Measurements from ENCODE around the gene CEP20. TPM values are rescaled to one million over a fixed set of nuclear protein-coding genes. Genes with fewer than 3 reads are reported as not detected.
"Not testable (repeated sequence)": the region's sequence is repeated elsewhere in the genome, so short reads cannot be mapped to it uniquely, and the experiment has no call there.

Gene CEP20, protein sequence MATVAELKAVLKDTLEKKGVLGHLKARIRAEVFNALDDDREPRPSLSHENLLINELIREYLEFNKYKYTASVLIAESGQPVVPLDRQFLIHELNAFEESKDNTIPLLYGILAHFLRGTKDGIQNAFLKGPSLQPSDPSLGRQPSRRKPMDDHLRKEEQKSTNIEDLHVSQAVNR
- total RNA-seq = 10 to 100 TPM; 13.5 to 33.0 (median 17.4) TPM

DNA sequence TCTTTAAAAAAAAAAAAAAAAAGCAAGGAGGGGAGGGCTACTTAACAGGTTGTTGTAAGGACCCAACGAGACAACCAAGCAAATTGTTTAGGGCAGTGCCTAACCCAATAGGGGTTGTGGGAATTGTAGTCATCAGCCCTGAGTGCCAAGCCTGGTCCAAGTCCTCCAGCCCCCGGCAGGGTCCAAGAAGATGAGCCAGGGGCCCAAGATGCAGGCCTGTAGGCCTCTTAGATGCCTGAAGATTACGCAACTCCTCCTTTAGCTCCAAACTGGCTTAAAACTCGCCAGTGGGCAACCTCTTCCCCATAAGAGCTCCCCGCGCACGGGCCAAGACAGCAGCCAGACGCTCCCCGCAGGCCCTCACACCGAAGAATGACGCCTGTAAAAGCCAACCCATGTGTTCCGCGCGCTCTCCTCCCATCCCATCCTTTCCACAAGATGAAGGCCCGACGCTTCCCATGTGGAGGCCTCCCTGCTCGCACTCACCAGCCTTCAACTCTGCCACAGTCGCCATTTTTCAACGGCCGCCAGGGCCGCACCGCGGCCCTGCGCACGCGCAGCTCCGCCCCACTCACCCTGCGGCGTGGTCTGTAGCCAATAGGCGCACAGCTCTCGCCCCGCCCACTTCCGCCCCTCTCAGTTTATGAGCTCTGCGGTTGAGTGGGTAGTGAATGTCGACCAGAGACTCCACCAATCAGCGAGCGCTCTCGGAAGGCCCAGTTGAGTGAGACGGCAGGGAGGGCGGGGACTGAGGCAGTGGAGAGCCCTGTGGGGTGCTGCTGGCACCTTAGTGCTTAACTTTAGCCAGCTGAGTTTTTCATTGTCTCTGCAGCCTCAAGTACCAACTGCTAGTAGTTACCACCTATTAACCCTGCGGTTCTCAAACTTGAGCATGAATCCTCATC, at the start of gene CEP20:
TSS of gene CEP20 (minus strand) at position 532 of the 905 bp plus-strand sequence. CDS start at position 514, 18 bp downstream.
- DNase-seq = peak; percentile 100
- H3K27me3 ChIP-seq = no peaks in the 10 kb centered on the region
- H3K9me3 ChIP-seq = no peaks in the 10 kb centered on the region
- peaks cover 0 to 4% (median 0%) of the 10 kb centered on the region in 3 donors for H3K36me3 ChIP-seq
- peaks cover 0 to 24% (median 3%) of the 10 kb centered on the region in 4 donors for H3K4me1 ChIP-seq
- TF ChIP-seq, protein P1, sequence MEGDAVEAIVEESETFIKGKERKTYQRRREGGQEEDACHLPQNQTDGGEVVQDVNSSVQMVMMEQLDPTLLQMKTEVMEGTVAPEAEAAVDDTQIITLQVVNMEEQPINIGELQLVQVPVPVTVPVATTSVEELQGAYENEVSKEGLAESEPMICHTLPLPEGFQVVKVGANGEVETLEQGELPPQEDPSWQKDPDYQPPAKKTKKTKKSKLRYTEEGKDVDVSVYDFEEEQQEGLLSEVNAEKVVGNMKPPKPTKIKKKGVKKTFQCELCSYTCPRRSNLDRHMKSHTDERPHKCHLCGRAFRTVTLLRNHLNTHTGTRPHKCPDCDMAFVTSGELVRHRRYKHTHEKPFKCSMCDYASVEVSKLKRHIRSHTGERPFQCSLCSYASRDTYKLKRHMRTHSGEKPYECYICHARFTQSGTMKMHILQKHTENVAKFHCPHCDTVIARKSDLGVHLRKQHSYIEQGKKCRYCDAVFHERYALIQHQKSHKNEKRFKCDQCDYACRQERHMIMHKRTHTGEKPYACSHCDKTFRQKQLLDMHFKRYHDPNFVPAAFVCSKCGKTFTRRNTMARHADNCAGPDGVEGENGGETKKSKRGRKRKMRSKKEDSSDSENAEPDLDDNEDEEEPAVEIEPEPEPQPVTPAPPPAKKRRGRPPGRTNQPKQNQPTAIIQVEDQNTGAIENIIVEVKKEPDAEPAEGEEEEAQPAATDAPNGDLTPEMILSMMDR (IDR thresholded peaks at IDR 0.05) = peak; percentile 20 to 63 (median 56)
- TF ChIP-seq POLR2A (IDR thresholded peaks at IDR 0.05) = peak; percentile 42 to 71
- H3K4me3 ChIP-seq = peak within 1 kb of the TSS; percentile 77 to 91 (median 82)
- peak within 1 kb of the TSS; percentile 82 to 84 (median 82) for H3K27ac ChIP-seq

DNA sequence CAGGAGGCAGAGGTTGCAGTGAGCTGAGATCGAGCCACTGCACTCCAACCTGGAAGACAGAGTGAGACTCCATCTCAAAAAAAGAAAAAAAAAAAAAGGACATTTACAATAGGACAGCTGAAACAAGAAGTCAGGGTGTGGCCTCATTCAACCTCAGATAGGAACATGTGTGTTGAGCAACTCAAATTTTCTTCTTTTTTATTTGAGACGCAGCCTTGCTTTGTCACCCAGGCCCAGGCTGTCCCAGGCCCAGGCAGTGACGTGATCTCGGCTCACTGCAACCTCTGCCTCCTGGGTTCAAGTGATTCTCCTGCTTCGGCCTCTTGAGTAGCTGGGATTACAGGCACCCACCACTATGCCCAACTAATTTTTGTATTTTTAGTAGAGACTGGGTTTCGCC, 48.4 kb upstream of the CEP20 start:
- not testable (repeated sequence) for H3K4me1 ChIP-seq, H3K9me3 ChIP-seq, H3K27ac ChIP-seq, H3K36me3 ChIP-seq, H3K27me3 ChIP-seq, H3K4me3 ChIP-seq
- DNase-seq = peak in 1 of 3 donors; percentile 8

DNA sequence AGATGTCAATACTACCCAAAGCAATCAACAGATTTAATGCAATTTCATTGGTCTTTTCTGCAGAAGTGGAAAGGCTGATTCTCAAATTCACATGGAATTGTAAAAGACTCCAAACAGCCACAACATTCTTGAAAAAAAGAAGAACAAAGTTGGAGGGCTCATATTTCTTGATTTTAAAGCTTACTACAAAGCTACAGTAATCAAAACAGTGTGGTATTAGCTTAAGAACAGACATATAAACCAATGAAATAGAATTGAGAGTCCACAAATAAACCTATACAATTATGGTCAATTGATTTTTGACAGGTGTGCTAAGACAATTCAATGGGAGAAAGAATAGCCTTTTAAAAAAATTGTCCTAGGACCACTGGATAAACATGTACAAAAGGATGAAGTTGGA, 46.6 kb upstream of the CEP20 start:
- H3K4me3 ChIP-seq = no peak overlapping the region
- H3K27me3 ChIP-seq = no peaks in the 10 kb centered on the region
- no peak overlapping the region for H3K27ac ChIP-seq
- no peak for DNase-seq
- no peaks in the 10 kb centered on the region for H3K9me3 ChIP-seq
- TF ChIP-seq, protein P1 (IDR thresholded peaks at IDR 0.05) = no peak
- no peak for TF ChIP-seq POLR2A (IDR thresholded peaks at IDR 0.05)
- no peaks in the 10 kb centered on the region for H3K36me3 ChIP-seq
- no peaks in the 10 kb centered on the region for H3K4me1 ChIP-seq

DNA sequence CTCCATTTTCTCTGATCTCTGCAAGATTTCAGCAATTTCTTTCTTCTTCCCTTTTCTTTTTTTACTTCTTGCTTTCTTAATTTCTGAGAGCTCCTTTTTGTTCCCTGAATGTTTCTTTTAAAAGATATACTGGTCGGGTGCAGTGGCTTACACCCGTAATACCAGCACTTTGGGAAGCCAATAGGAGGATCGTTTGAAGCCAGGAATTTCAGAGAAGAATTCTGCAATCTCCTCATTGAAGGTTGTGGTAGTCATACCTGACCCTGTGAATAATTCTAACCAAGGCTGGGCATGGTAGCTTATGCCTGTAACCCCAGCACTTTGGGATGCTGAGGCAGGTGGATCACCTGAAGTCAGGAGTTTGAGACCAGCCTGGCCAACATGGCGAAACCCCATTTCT, 45.4 kb upstream of the CEP20 start:
- Histone ChIP-seq H3K27me3 (no peaks in the 10 kb centered on the region), H3K9me3 (no peaks in the 10 kb centered on the region), H3K4me3 (no peak overlapping the region), H3K36me3 (no peaks in the 10 kb centered on the region), H3K27ac (no peak overlapping the region), H3K4me1 (no peaks in the 10 kb centered on the region)
- no peak for DNase-seq
- TF ChIP-seq POLR2A (IDR thresholded peaks at IDR 0.05) = no peak
- TF ChIP-seq, protein P1 (IDR thresholded peaks at IDR 0.05) = no peak

DNA sequence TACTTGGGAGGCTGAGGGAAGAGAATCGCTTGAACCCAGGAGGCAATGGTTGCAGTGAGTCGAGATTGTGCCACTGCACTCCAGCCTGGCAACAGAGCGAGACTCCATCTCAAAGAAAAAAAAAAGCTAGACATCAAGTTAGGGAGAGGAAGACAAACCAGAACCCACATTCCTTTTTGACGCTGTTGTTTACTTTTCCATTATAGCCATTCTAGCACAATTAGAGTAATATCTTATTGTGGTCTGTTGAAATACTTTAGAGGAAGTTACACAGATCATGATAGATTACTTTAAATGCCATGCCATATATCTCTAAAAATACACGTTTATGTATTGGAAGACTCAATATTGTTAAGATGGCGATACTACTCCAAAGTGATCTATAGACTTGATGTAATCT, 44.5 kb upstream of the CEP20 start:
- Histone ChIP-seq H3K4me3 (no peak overlapping the region), H3K36me3 (no peaks in the 10 kb centered on the region), H3K27ac (no peak overlapping the region), H3K27me3 (no peaks in the 10 kb centered on the region), H3K9me3 (no peaks in the 10 kb centered on the region), H3K4me1 (no peaks in the 10 kb centered on the region)
- TF ChIP-seq, protein P1 (IDR thresholded peaks at IDR 0.05) = no peak
- TF ChIP-seq POLR2A (IDR thresholded peaks at IDR 0.05) = no peak
- DNase-seq = no peak
